ENCODE data around the gene PHPT1. TPM values are rescaled to one million over a fixed set of nuclear protein-coding genes. Genes with fewer than 3 reads are reported as not detected.

The PHPT1 gene
- total and polyA plus RNA-seq, 2 experiments from 2014 or later: 101 to 390 TPM

- DNase-seq (ENCODE audit: low spot score): peak; percentile 4
- no peaks in the 10 kb centered on the region for H3K9me2 ChIP-seq (replicated peaks; ENCODE audit: insufficient read depth)
- no peaks in the 10 kb centered on the region for H3K36me3 ChIP-seq (replicated peaks; ENCODE audit: insufficient read depth, low read depth)
- H3K27me3 ChIP-seq: no peaks in the 10 kb centered on the region
- peaks cover 14% of the 10 kb centered on the region for H4K20me1 ChIP-seq (ENCODE audit: insufficient read depth, poor library complexity, severe bottlenecking)
- H3K27ac ChIP-seq: no peak overlapping the region
- peaks cover 24% of the 10 kb centered on the region for H3K79me2 ChIP-seq
- H3K4me1 ChIP-seq (ENCODE audit: insufficient read depth): peaks cover 22% of the 10 kb centered on the region
- no peak overlapping the region for H2AFZ ChIP-seq
- no peak overlapping the region for H3K4me2 ChIP-seq
- TF ChIP-seq EZH2phosphoT487 (IDR thresholded peaks at IDR 0.05; ENCODE audit: low read depth, severe bottlenecking, unreplicated experiment) (no peak), CTCF (IDR thresholded peaks at IDR 0.05; ENCODE audit: poor library complexity) (no peak), EZH2 (IDR thresholded peaks at IDR 0.05; ENCODE audit: borderline replicate concordance) (no peak)
- no peaks in the 10 kb centered on the region for H3K9me3 ChIP-seq (ENCODE audit: low read depth)
- no peak overlapping the region for H3K4me3 ChIP-seq
- WGBS (ENCODE audit: low lambda C conversion rate, missing lambda C conversion rate): 95% methylated on average over 9 of the region's 9 CpGs
Observed at GRCh38 chr9:136860529-136860928, 11.3 kb downstream of the PHPT1 start.

- Histone ChIP-seq H3K36me3 (replicated peaks; ENCODE audit: insufficient read depth, low read depth) (no peaks in the 10 kb centered on the region), H3K27ac (no peak overlapping the region), H3K9me2 (replicated peaks; ENCODE audit: insufficient read depth) (no peaks in the 10 kb centered on the region), H3K4me2 (no peak overlapping the region), H3K4me3 (no peak overlapping the region), H2AFZ (no peak overlapping the region), H3K27me3 (no peaks in the 10 kb centered on the region), H4K20me1 (ENCODE audit: insufficient read depth, poor library complexity, severe bottlenecking) (peaks cover 14% of the 10 kb centered on the region), H3K9me3 (ENCODE audit: low read depth) (no peaks in the 10 kb centered on the region), H3K79me2 (peaks cover 29% of the 10 kb centered on the region), H3K4me1 (ENCODE audit: insufficient read depth) (peaks cover 22% of the 10 kb centered on the region)
- WGBS (ENCODE audit: low lambda C conversion rate, missing lambda C conversion rate): 97% methylated on average over 22 of the region's 22 CpGs
- DNase-seq (ENCODE audit: low spot score): peak; percentile 4
- no peak for TF ChIP-seq CTCF (IDR thresholded peaks at IDR 0.05; ENCODE audit: poor library complexity)
- TF ChIP-seq EZH2phosphoT487 (IDR thresholded peaks at IDR 0.05; ENCODE audit: low read depth, severe bottlenecking, unreplicated experiment): no peak
- no peak for TF ChIP-seq EZH2 (IDR thresholded peaks at IDR 0.05; ENCODE audit: borderline replicate concordance)
Observed at GRCh38 chr9:136860933-136861873, 12.0 kb downstream of the PHPT1 start.

GRCh38 chr9:136861874-136862457 lies 12.8 kb downstream of the PHPT1 start:
- WGBS (ENCODE audit: low lambda C conversion rate, missing lambda C conversion rate): 93% methylated on average over 26 of the region's 26 CpGs
- peaks cover 14% of the 10 kb centered on the region for H4K20me1 ChIP-seq (ENCODE audit: insufficient read depth, poor library complexity, severe bottlenecking)
- no peak overlapping the region for H3K27ac ChIP-seq
- H3K4me1 ChIP-seq (ENCODE audit: insufficient read depth): peaks cover 25% of the 10 kb centered on the region
- H2AFZ ChIP-seq: no peak overlapping the region
- TF ChIP-seq EZH2 (IDR thresholded peaks at IDR 0.05; ENCODE audit: borderline replicate concordance): no peak
- TF ChIP-seq CTCF (IDR thresholded peaks at IDR 0.05; ENCODE audit: poor library complexity): no peak
- no peak for TF ChIP-seq EZH2phosphoT487 (IDR thresholded peaks at IDR 0.05; ENCODE audit: low read depth, severe bottlenecking, unreplicated experiment)
- no peaks in the 10 kb centered on the region for H3K9me3 ChIP-seq (ENCODE audit: low read depth)
- DNase-seq (ENCODE audit: low spot score): peak; percentile 3
- H3K4me2 ChIP-seq: no peak overlapping the region
- no peak overlapping the region for H3K4me3 ChIP-seq
- no peaks in the 10 kb centered on the region for H3K36me3 ChIP-seq (replicated peaks; ENCODE audit: insufficient read depth, low read depth)
- H3K27me3 ChIP-seq: no peaks in the 10 kb centered on the region
- H3K79me2 ChIP-seq: peaks cover 34% of the 10 kb centered on the region
- H3K9me2 ChIP-seq (replicated peaks; ENCODE audit: insufficient read depth): no peaks in the 10 kb centered on the region

Data from hepatocyte (in vitro differentiated cells).